Osteoblast (primary cell): ENCODE results near the gene INCA1. TPM values are rescaled to one million over a fixed set of nuclear protein-coding genes. Genes with fewer than 3 reads are reported as not detected.

Experiments
- DNase-seq: peaks from one replicate; pipeline ENCODE4 v3.0.0; 2011; ENCODE audit warnings: low spot score, mixed read lengths; ENCODE audit not compliant: insufficient read length; ENCODE audit errors: missing footprints
- H2AFZ ChIP-seq: 2 replicates; pipeline ENCODE4 v1.6.0; 2011; ENCODE audit warnings: mild to moderate bottlenecking, low read length
- H3K27ac ChIP-seq: 2 replicates; pipeline ENCODE4 v1.5.1; 2011; ENCODE audit warnings: mild to moderate bottlenecking, low read depth, low read length, moderate library complexity
- H3K27me3 ChIP-seq: 2 replicates; pipeline ENCODE4 v1.6.0; 2012; ENCODE audit warnings: mild to moderate bottlenecking, control low read depth, inconsistent platforms, low read length, moderate library complexity; ENCODE audit not compliant: insufficient read depth
- H3K36me3 ChIP-seq: 2 replicates; pipeline ENCODE4 v1.5.1; 2011; ENCODE audit warnings: mild to moderate bottlenecking, low read length, control low read depth, moderate library complexity; ENCODE audit not compliant: insufficient read depth
- H3K4me1 ChIP-seq: 2 replicates; pipeline ENCODE4 v1.5.1; 2011; ENCODE audit warnings: mild to moderate bottlenecking, low read length, control low read depth, moderate library complexity; ENCODE audit not compliant: insufficient read depth
- H3K4me2 ChIP-seq: 2 replicates; pipeline ENCODE4 v1.6.0; 2011; ENCODE audit warnings: mild to moderate bottlenecking, low read length; ENCODE audit not compliant: insufficient read depth
- H3K4me3 ChIP-seq: fragments of 200-600 bp; sonication (generic); 3 replicates; pipeline ENCODE4 v1.5.1; 2012; ENCODE audit warnings: mild to moderate bottlenecking, low read length, inconsistent platforms; ENCODE audit not compliant: insufficient read depth
- H3K79me2 ChIP-seq: 2 replicates; pipeline ENCODE4 v1.6.0; 2012; ENCODE audit warnings: mild to moderate bottlenecking, low read length, control low read depth, inconsistent platforms; ENCODE audit not compliant: insufficient read depth
- H3K9me3 ChIP-seq: 2 replicates; pipeline ENCODE4 v1.5.1; 2011; ENCODE audit warnings: low read depth, low read length, control low read depth
- H4K20me1 ChIP-seq: 2 replicates; pipeline ENCODE4 v1.6.0; 2012; ENCODE audit warnings: mild to moderate bottlenecking, low read length, control low read depth; ENCODE audit not compliant: insufficient read depth
- CTCF ChIP-seq: IDR thresholded peaks from 2 replicates; pipeline ENCODE4 v1.5.1; 2011; ENCODE audit warnings: mild to moderate bottlenecking, low read depth, low read length, moderate library complexity; ENCODE audit errors: extremely low read depth
- total RNA-seq: library from RNA; depleted of rRNA; stranded (reverse); fragments of >200 nt; gene quantifications from 2 replicates; pipeline ENCODE4 v1.2.3, GENCODE V29; 2012

The INCA1 gene
- total RNA-seq, 1 donor, result 0.36 TPM

- Histone ChIP-seq H3K4me2 (no peak overlapping the region), H2AFZ (no peak overlapping the region), H3K27ac (no peak overlapping the region), H3K9me3 (no peaks in the 10 kb centered on the region), H3K4me1 (peaks cover 19% of the 10 kb centered on the region), H3K79me2 (peaks cover 9% of the 10 kb centered on the region), H3K27me3 (no peaks in the 10 kb centered on the region), H3K36me3 (peaks cover 67% of the 10 kb centered on the region), H3K4me3 (no peak overlapping the region), H4K20me1 (no peaks in the 10 kb centered on the region)
- TF ChIP-seq CTCF, result no peak
- DNase-seq, result no peak
Measured at GRCh38 chr17:4973256-4974114, 23.8 kb downstream of the INCA1 start.

- Histone ChIP-seq H2AFZ (no peak overlapping the region), H3K4me2 (no peak overlapping the region), H3K9me3 (no peaks in the 10 kb centered on the region), H4K20me1 (no peaks in the 10 kb centered on the region), H3K36me3 (peaks cover 60% of the 10 kb centered on the region), H3K79me2 (peaks cover 11% of the 10 kb centered on the region), H3K27me3 (no peaks in the 10 kb centered on the region), H3K27ac (no peak overlapping the region), H3K4me3 (no peak overlapping the region), H3K4me1 (peaks cover 25% of the 10 kb centered on the region)
- TF ChIP-seq CTCF, result no peak
- no peak for DNase-seq
Measured at GRCh38 chr17:4972752-4973151, 24.6 kb downstream of the INCA1 start.

- Histone ChIP-seq H3K4me3 (no peak overlapping the region), H3K4me2 (no peak overlapping the region), H3K27ac (no peak overlapping the region), H3K9me3 (no peaks in the 10 kb centered on the region), H4K20me1 (no peaks in the 10 kb centered on the region), H3K27me3 (no peaks in the 10 kb centered on the region), H2AFZ (no peak overlapping the region), H3K4me1 (peaks cover 25% of the 10 kb centered on the region), H3K36me3 (peaks cover 56% of the 10 kb centered on the region), H3K79me2 (peaks cover 11% of the 10 kb centered on the region)
- DNase-seq, result no peak
- TF ChIP-seq CTCF, result no peak
Measured at GRCh38 chr17:4972322-4972721, 25.0 kb downstream of the INCA1 start.

- TF ChIP-seq CTCF, result no peak
- Histone ChIP-seq H3K79me2 (peaks cover 11% of the 10 kb centered on the region), H3K4me1 (peaks cover 26% of the 10 kb centered on the region), H3K36me3 (peaks cover 51% of the 10 kb centered on the region), H4K20me1 (no peaks in the 10 kb centered on the region), H3K4me2 (no peak overlapping the region), H2AFZ (no peak overlapping the region), H3K27me3 (no peaks in the 10 kb centered on the region), H3K9me3 (no peaks in the 10 kb centered on the region), H3K27ac (peak overlapping the region; percentile 23), H3K4me3 (no peak overlapping the region)
- no peak for DNase-seq
Measured at GRCh38 chr17:4971826-4972225, 25.5 kb downstream of the INCA1 start.
